ENCODE data around the gene AGXT.
A peak's percentile ranks its signal among the peaks of the same experiment; 100 is the strongest.

Gene AGXT

DNA sequence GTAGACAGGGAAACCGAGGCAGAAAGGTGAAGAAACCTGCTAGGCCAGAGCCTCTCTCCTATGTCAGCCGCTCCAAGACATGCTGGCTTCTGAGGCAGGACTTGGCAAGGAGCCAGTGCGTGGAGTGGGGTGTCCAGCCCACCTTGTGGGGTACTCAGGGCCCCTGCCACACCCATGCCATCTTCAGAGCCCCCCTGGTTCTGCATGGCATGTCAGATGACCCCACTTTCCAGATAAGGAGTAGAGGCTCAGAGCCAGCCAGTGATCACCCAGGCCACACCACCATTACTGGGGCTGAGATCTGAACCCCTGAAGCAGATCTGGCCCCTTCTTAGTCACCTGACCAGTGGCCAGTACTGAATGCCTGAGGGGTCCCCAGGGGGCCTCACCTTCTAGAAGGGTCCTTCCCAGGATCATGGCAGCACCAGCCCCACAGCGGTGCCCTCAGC is 52.2 kb downstream of the AGXT start (continued):
- no peak for TF ChIP-seq ISL1 (CRISPR knock-in tag; IDR thresholded peaks at IDR 0.05)

DNA sequence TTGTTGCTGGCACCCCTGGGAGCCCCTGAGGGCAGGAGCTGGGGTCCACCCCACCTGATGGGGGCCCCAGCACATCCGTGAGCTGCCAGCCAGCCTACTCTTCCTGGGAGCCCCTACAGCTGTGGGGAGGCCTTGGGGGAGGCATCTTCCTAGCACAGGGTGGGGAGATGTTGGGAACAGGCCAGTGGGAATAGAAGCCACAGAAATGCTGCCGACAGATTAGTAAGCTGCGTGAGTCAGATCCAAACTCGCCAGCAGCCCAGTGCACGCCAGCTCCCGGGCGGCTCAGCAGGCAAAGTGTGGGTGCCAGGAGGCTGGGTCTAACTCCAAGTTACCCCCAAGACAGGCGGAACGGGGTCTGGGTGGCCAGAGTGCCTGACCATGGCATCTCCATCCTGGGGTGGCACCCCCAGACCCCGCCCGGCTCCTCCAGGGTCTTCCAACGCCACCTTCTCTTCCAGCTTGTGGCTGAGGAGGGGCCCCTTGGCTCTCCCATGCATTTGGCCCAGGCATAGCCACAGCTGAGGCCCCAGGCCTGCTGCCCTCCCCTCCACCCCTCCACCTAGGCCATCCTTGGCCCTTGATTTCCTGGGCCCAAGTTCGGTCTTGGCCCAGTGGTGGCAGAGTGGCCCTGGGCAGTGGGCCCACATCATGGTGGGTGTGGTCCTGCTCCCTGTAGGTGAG is 52.8 kb downstream of the AGXT start:
- TF ChIP-seq, protein P1, sequence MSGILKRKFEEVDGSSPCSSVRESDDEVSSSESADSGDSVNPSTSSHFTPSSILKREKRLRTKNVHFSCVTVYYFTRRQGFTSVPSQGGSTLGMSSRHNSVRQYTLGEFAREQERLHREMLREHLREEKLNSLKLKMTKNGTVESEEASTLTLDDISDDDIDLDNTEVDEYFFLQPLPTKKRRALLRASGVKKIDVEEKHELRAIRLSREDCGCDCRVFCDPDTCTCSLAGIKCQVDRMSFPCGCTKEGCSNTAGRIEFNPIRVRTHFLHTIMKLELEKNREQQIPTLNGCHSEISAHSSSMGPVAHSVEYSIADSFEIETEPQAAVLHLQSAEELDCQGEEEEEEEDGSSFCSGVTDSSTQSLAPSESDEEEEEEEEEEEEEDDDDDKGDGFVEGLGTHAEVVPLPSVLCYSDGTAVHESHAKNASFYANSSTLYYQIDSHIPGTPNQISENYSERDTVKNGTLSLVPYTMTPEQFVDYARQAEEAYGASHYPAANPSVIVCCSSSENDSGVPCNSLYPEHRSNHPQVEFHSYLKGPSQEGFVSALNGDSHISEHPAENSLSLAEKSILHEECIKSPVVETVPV (CRISPR knock-in tag; IDR thresholded peaks at IDR 0.05) = no peak
- TF ChIP-seq ZNF70 (CRISPR knock-in tag; IDR thresholded peaks at IDR 0.05) (no peak), ISL1 (CRISPR knock-in tag; IDR thresholded peaks at IDR 0.05) (no peak), ZNF565 (CRISPR knock-in tag; conservative IDR thresholded peaks at IDR 0.05; ENCODE audit: low read depth) (no peak), ESRRG (CRISPR knock-in tag; IDR thresholded peaks at IDR 0.05) (no peak), ZC3H10 (CRISPR knock-in tag; IDR thresholded peaks at IDR 0.05) (no peak), ZFP3 (CRISPR knock-in tag; IDR thresholded peaks at IDR 0.05) (no peak), TOX (CRISPR knock-in tag; IDR thresholded peaks at IDR 0.05; ENCODE audit: borderline replicate concordance) (no peak), SNAI2 (CRISPR knock-in tag; IDR thresholded peaks at IDR 0.05) (no peak), RARB (CRISPR knock-in tag; IDR thresholded peaks at IDR 0.05) (no peak), ZFP30 (CRISPR knock-in tag; IDR thresholded peaks at IDR 0.05) (no peak)
- TF ChIP-seq, protein P2, sequence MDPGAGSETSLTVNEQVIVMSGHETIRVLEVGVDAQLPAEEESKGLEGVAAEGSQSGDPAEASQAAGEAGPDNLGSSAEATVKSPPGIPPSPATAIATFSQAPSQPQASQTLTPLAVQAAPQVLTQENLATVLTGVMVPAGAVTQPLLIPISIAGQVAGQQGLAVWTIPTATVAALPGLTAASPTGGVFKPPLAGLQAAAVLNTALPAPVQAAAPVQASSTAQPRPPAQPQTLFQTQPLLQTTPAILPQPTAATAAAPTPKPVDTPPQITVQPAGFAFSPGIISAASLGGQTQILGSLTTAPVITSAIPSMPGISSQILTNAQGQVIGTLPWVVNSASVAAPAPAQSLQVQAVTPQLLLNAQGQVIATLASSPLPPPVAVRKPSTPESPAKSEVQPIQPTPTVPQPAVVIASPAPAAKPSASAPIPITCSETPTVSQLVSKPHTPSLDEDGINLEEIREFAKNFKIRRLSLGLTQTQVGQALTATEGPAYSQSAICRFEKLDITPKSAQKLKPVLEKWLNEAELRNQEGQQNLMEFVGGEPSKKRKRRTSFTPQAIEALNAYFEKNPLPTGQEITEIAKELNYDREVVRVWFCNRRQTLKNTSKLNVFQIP (CRISPR knock-in tag; IDR thresholded peaks at IDR 0.05; ENCODE audit: borderline replicate concordance, low read depth) = no peak
- TF ChIP-seq, protein P3, sequence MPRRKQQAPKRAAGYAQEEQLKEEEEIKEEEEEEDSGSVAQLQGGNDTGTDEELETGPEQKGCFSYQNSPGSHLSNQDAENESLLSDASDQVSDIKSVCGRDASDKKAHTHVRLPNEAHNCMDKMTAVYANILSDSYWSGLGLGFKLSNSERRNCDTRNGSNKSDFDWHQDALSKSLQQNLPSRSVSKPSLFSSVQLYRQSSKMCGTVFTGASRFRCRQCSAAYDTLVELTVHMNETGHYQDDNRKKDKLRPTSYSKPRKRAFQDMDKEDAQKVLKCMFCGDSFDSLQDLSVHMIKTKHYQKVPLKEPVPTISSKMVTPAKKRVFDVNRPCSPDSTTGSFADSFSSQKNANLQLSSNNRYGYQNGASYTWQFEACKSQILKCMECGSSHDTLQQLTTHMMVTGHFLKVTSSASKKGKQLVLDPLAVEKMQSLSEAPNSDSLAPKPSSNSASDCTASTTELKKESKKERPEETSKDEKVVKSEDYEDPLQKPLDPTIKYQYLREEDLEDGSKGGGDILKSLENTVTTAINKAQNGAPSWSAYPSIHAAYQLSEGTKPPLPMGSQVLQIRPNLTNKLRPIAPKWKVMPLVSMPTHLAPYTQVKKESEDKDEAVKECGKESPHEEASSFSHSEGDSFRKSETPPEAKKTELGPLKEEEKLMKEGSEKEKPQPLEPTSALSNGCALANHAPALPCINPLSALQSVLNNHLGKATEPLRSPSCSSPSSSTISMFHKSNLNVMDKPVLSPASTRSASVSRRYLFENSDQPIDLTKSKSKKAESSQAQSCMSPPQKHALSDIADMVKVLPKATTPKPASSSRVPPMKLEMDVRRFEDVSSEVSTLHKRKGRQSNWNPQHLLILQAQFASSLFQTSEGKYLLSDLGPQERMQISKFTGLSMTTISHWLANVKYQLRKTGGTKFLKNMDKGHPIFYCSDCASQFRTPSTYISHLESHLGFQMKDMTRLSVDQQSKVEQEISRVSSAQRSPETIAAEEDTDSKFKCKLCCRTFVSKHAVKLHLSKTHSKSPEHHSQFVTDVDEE (CRISPR knock-in tag; IDR thresholded peaks at IDR 0.05) = no peak
- TF ChIP-seq, protein P4, sequence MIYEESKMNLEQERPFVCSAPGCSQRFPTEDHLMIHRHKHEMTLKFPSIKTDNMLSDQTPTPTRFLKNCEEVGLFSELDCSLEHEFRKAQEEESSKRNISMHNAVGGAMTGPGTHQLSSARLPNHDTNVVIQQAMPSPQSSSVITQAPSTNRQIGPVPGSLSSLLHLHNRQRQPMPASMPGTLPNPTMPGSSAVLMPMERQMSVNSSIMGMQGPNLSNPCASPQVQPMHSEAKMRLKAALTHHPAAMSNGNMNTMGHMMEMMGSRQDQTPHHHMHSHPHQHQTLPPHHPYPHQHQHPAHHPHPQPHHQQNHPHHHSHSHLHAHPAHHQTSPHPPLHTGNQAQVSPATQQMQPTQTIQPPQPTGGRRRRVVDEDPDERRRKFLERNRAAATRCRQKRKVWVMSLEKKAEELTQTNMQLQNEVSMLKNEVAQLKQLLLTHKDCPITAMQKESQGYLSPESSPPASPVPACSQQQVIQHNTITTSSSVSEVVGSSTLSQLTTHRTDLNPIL (CRISPR knock-in tag; IDR thresholded peaks at IDR 0.05; ENCODE audit: low read depth) = no peak
- TF ChIP-seq, protein P5, sequence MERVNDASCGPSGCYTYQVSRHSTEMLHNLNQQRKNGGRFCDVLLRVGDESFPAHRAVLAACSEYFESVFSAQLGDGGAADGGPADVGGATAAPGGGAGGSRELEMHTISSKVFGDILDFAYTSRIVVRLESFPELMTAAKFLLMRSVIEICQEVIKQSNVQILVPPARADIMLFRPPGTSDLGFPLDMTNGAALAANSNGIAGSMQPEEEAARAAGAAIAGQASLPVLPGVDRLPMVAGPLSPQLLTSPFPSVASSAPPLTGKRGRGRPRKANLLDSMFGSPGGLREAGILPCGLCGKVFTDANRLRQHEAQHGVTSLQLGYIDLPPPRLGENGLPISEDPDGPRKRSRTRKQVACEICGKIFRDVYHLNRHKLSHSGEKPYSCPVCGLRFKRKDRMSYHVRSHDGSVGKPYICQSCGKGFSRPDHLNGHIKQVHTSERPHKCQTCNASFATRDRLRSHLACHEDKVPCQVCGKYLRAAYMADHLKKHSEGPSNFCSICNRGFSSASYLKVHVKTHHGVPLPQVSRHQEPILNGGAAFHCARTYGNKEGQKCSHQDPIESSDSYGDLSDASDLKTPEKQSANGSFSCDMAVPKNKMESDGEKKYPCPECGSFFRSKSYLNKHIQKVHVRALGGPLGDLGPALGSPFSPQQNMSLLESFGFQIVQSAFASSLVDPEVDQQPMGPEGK (CRISPR knock-in tag; IDR thresholded peaks at IDR 0.05; ENCODE audit: borderline replicate concordance) = no peak
- ATAC-seq = peak; percentile 82

DNA sequence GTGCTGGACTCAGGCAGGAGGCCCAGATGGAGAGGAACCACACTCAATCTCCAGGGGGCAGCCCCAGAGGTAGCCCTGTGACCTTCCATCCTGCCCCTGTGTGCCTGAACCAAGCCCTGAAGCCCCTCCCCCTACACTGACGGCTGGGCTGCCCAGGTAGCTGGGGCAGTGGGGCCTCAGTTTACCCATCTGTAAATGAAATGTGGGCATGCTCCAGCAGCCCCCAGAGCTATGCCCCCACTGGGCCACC is 53.3 kb downstream of the AGXT start:
- TF ChIP-seq TCF4 (CRISPR knock-in tag; IDR thresholded peaks at IDR 0.05; ENCODE audit: borderline replicate concordance) (no peak), ZNF70 (CRISPR knock-in tag; IDR thresholded peaks at IDR 0.05) (no peak), TOX (CRISPR knock-in tag; IDR thresholded peaks at IDR 0.05; ENCODE audit: borderline replicate concordance) (no peak), ZFP3 (CRISPR knock-in tag; IDR thresholded peaks at IDR 0.05) (no peak), ISL1 (CRISPR knock-in tag; IDR thresholded peaks at IDR 0.05) (no peak), RARB (CRISPR knock-in tag; IDR thresholded peaks at IDR 0.05) (no peak), ZC3H10 (CRISPR knock-in tag; IDR thresholded peaks at IDR 0.05) (no peak), CSDC2 (CRISPR knock-in tag; IDR thresholded peaks at IDR 0.05) (no peak), ZNF565 (CRISPR knock-in tag; conservative IDR thresholded peaks at IDR 0.05; ENCODE audit: low read depth) (no peak), SNAI2 (CRISPR knock-in tag; IDR thresholded peaks at IDR 0.05) (no peak), BACH2 (CRISPR knock-in tag; IDR thresholded peaks at IDR 0.05; ENCODE audit: borderline replicate concordance) (no peak), ARNTL (CRISPR knock-in tag; IDR thresholded peaks at IDR 0.05; ENCODE audit: borderline replicate concordance, low read depth) (no peak), PPARA (CRISPR knock-in tag; IDR thresholded peaks at IDR 0.05; ENCODE audit: borderline replicate concordance) (no peak)
- TF ChIP-seq, protein P4 (CRISPR knock-in tag; IDR thresholded peaks at IDR 0.05; ENCODE audit: low read depth) = no peak
- ATAC-seq = no peak; the same call in 2 of the 3 replicates
